Stimulated activated CD4-positive, alpha-beta T cell treated with anti-CD3 and anti-CD28 coated beads, Interleukin-12 subunit alpha, Interleukin-12 subunit beta, amount 100 ng/mL, for 4 hours (primary cell): Measurements from ENCODE around the gene LRP6.

Experiments used
- DNase-seq: peaks from one replicate; pipeline ENCODE4 v3.0.0-alpha.2; 2020

Gene LRP6

DNA sequence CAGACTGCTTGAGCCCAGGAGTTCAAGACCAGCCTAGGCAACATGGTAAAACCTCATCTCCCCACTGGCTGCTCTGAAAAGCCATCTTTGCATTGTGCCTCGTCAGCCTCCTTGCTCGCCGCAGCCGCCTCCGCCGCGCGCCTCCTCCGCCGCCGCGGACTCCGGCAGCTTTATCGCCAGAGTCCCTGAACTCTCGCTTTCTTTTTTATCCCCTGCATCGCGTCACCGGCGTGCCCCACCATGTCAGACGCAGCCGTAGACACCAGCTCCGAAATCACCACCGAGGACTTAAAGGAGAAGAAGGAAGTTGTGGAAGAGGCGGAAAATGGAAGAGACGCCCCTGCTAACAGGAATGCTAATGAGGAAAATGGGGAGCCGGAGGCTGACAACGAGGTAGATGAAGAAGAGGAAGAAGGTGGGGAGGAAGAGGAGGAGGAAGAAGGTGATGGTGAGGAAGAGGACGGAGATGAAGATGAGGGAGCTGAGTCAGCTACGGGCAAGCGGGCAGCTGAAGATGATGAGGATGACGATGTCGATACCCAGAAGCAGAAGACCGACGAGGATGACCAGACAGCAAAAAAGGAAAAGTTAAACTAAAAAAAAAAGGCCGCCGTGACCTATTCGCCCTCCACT, 155.8 kb downstream of the LRP6 start:
- DNase-seq: peak; percentile 6

DNA sequence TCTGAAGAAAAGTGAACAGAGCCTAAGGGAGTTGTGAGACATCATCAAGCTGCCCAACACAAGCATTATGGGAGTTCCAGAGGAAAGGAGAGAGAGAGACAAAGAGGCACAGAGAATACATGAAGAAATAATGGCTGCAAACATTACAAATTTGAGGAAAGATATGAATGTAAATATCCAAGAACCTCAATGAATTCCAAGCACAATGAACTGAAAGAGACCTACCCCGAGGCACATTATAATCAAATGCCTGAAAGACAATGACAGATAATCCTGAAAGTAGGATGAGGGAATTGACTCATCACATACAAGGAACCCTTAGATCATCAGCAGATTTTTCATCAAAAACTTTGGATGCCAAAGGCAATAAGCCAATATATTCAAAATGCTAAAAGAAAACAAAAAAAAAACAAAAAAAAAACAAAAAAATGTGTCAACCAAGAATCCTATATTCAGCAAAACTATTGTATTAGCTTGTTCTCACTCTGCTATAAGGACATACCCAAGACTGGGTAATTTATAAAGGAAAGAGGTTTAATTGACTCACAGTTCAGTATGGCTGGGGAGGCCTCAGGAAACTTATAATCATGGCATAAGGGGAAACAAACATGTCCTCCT, 158.3 kb downstream of the LRP6 start:
- DNase-seq: no peak

DNA sequence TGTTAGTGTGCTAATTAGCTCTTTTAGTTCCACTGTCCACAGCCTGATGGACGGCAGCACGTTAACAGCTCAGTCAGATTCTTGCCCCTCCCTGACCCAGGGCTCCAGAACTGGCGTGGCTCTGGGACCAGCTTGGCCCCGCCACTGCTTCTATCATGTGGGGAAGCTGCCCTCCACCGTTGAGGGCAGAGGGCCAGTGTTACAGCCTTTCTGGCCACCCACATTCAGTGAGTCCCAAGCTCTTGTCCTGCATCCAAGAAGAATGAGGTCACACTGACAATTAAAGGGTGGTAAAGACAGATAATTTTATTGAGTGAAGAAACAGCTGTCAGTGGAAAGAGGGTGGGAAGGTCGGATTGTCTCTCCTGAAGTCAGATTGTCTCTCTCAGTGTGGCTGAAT, 159.2 kb downstream of the LRP6 start:
- DNase-seq: no peak

DNA sequence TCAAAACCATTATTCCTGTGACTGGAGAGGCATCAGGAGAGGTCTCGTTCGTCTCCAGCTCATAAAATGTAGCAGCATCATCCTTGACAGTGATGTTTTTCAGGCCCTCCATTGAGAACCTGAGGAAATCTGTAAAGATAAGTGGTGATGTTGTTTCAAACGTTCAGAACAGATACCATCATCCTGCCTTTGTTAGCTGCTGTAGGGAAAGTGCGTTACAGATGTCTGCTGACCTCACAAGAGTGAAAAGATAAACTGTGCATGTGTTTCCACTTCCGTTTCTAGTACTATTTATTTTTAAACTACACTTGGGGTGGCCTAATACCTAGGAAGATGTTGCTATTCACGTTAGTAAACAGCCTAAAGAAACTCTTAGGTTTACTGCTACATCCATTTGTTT, 167.7 kb downstream of the LRP6 start:
- no peak for DNase-seq

DNA sequence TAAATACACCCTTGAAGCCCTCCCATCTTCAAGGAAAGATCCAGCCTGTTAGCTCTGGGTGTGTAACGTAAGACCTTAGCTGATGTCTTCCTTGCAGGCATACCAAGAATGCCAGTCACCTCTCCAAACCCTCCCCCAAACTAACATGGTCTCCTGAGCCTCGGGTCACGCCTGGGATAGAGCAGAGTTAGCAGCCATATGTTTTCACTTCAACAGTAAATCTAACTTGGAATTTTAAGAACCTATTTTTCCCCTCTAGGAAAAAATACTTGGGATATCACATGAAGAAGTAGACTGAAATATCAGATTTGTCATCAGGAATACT, 168.2 kb downstream of the LRP6 start:
- no peak for DNase-seq

DNA sequence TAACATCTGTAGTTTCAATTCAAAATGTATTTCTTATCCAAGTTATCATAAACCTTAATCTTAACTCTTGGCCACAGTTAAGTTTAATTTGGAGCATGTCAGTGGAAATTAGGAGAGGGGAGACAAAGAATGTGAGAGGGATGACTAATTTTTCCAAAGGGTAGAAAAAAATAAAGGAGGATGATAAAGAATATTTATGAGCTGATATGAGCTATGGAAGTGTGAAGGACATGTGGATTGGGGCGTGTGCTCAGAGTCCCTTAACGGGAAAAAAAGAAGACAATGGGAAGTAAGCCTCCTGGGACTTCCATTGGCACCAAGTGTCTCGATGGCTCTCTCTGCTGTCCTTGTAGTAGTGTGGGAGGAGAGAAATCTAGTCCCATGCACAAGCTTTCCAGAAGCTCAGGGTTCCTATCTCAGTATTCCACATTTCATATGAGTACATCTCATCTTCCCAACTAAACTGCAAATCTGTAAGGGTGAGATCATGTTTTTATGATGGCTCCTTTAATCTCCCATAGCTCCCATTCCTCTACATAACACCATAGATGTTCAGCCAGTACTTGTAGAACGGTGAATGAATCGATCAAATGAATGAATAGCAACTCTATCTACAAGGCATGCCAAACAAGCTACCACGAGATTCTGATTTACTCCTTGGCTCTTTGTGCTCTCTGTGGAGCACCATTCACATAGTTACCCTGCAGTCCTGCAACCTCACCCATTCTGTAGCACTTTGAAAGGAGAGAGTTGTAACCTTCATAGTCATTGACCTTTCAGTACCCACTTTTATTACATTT, 168.8 kb downstream of the LRP6 start:
- no peak for DNase-seq

DNA sequence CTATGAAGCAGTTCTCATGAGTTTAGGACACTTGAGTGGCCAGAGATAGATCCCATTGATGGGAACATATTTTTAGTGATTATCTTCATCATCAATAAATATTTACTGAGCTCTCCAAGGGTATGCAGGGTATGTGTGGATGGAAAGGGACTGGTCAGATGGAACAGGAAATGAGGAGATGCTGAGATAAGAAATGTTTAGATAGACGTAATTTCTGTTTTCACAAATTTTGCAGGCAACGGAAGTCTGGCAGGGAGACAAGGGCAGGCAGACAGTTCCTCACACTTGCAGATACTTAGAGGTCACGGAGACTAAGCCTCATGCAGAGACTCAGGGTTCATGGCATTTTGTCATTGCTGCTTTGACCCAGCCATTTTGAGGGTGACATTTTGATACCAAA, 171.8 kb downstream of the LRP6 start:
- no peak for DNase-seq

DNA sequence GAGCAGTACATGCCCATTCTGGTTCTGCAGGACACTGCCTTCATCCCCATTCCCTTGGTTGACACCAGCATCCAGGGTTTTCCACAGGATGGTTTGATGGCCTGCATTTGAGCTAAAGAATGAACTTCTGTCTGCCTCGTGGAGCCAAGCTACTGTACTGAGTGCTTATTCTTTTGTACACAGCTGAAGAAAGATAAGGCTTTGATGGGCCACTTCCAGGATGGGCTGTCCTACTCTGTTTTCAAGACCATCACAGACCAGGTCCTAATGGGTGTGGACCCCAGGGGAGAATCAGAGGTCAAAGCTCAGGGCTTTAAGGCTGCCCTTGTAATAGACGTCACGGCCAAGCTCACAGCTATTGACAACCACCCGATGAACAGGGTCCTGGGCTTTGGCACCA, 172.4 kb downstream of the LRP6 start:
- no peak for DNase-seq

DNA sequence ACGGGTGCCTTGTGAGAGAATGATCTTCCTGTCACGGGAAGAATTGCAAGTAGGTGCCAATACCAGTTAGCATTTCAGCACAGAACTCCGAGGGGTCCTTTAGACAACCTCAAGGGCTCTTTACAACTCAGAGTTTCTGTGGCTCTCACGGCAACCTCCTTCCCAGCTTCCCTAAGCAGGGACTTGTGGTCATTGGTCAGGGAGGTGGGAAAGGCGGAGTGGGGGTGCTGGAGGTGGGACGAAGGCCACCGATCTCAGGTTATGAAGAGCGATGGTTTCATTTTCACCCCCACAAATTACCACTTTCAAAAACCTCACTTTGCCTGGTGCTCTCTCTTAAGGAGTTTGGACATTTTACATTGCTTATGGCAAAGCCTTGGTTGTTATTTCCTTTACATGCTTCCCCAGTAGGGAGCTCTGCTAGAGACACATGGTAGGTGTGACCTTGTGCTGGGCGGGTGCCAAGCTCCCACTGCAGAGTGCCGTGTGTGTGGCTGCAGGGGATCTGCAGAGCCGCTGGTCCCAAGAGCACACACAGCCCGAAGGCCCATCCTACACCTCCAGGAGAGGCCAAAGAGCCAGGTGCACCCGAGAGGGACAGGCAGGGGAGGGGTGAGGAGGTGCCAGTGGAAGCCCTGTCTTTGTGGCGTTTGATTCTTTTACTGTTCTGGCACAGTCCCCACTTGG, 174.7 kb downstream of the LRP6 start:
- DNase-seq: no peak

DNA sequence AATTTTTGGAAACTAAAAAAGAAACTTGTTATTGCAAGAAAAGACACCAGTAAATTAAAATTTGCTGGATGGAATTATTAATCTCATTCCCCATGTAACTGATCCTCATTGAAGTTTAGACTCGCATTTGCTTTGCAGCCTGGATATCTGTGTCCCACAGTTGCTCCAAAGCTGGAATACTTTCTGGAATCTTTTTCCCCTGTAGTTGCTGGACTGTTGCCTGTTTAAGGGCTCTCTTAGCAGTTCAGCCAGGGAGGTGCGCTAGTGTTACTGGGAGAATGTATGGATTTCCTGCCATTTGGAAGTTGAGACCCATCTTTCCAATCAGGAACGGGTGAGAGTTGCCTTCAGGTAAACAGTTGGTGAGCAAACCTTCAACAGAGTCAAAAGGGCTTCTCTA, 175.8 kb downstream of the LRP6 start:
- no peak for DNase-seq

DNA sequence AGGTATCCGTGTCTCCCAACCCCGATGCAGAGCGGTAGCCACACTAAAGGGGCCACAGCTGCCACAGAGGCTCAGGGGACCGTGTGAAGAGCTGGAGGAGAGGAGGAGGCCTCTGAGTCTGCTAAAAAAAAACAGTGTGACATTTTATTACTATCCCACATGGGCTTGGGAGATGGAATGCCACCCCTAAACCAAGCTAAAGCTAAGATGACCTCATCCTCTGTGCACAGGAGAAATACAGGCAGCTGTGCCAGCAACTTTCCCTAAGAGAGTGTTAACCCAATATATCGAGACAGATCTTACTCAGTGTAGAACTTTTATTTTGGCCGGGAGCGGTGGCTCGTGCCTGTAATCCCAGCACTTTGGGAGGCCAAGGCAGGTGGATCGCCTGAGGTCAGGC, 178.1 kb downstream of the LRP6 start:
- DNase-seq: no peak

DNA sequence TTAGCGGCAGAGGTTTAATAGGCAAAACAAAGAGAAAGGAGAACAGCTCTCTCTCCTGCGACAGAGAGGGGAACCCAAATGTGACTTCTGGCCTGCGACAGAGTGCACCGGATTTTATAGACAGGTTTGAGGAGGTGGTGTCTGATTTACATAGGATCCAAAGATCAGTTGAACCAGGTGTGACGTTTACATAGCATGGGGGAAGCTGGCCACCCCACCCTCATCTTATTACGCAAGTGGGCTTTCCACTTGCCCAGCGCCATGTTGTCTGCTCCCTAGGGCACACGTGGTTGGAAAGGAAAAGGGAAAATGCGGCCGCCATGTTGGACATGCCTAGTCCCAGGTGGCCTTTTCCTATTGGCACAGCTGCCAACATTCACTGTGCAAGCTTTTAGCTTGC, 178.7 kb downstream of the LRP6 start:
- DNase-seq: no peak

DNA sequence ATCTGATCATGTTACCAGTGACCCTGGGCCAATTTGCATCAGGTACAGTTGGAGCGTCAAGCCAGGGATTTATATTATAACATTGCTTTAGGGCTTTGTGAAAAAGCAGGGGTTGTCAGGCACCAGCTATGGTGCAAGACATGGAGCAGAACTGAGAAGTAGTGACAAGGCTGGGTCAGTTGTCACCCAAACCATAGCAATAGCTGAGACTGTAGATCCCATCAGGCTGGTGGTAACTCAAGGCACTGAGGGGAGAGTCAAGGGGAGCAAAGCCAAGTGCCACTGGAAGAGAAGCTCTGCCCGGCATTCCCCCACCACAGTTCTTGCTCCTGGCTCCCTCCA, 179.2 kb downstream of the LRP6 start:
- DNase-seq: no peak

DNA sequence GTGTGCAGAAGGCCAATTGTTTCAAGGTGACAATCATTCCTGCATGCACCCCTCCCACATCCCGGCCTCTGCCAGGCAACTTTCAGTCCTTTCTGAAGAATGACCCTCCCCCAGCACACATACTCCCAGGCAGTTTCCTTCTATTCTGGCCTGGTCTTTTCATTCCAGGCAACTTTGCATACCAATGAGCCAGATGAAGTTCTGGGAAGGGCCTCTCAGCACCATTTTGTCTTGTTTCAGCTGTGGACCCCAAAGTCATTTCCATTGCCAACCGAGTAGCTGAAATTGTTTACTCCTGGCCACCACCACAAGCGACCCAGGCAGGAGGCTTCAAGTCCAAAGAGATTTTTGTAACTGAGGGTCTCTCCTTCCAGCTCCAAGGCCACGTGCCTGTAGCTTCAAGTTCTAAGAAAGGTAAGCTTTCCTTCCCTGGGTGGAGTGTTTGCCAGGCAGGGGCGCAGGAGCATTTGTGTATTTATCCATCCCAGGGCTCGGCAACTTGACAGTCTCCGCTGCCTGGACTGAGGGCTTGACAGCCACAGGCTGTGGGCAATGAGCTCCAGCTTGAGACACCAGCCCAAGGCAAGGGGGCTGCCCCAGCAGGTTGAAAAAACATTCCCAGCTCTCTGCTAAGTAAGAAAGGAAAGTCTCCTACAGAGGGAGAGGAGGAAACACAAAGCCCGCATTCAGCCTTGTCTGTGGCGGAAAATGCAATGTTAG, 179.7 kb downstream of the LRP6 start:
- DNase-seq: no peak

DNA sequence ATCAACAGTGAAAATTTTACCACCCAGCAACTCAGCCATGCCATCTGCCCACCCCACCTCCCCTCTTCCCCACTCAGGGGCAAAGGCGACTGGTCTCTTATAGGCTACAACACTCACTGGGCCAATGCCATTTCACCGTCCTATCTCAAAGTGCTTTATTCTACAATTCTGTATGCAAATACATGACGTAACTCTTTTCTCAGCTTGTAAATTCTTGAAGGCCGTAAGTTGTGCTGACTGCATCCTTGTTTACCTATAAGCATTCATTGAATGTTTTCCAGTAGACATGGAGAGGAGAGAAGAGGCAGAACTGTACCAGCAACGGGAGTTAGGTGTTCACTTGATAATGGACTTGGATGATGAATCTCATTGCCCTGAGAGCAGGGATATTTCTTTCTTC, 180.5 kb downstream of the LRP6 start:
- no peak for DNase-seq

DNA sequence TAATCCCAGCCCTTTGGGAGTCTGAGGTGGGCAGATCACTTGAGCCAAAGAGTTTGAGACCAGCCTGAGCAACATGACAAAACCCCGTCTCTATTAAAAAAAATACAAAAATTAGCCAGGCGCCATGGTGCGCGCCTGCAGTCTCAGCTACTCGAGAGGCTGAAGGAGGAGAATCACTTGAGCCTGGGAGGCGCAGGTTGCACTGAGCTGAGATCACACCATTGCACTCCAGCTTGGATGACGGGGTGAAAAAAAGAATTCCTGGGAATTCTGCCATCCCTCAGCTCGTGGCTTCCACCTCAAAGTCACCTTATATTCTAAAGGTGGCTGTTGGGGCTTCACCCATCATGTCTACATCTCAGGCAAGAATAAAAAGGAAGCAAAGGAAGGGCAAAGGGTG, 183.2 kb downstream of the LRP6 start:
- no peak for DNase-seq

DNA sequence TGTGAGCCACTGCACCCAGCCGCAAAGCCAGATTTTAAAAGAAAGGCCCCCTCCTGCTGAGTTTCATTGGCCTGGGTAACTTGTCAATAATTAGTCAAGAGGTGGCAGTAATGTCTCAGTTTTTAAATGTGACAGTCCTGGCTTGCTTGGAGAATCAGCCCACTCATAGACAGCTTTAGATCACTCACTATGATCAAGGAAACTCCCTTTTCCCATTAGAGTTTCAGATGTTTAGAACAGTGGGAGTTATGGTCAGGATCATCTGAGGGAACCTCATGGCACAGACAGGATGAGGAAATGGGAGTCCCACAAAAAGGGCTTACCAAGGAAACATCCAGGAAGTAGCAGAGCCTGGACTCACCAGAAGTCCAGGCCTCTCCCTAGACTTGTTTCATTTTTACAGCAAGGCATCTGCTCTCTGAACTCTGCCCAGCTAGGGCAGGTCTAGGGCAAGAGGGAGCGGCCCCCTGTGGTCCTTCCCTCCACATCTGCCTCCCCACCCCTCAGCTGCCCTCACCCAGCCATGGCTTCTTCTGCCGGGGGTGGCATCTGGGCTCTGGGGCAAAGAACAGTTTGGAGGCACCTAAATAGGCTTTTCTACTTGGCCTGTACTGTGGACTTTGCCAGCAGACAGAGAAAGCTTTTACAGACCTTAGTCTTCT, 184.9 kb downstream of the LRP6 start:
- DNase-seq: no peak

DNA sequence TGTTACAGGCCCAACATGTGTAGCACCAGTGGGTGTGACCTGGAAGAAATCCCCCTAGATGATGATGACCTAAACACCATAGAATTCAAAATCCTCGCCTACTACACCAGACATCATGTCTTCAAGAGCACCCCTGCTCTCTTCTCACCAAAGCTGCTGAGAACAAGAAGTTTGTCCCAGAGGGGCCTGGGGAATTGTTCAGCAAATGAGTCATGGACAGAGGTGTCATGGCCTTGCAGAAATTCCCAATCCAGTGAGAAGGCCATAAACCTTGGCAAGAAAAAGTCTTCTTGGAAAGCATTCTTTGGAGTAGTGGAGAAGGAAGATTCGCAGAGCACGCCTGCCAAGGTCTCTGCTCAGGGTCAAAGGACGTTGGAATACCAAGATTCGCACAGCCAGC, 187.6 kb downstream of the LRP6 start:
- DNase-seq: no peak

DNA sequence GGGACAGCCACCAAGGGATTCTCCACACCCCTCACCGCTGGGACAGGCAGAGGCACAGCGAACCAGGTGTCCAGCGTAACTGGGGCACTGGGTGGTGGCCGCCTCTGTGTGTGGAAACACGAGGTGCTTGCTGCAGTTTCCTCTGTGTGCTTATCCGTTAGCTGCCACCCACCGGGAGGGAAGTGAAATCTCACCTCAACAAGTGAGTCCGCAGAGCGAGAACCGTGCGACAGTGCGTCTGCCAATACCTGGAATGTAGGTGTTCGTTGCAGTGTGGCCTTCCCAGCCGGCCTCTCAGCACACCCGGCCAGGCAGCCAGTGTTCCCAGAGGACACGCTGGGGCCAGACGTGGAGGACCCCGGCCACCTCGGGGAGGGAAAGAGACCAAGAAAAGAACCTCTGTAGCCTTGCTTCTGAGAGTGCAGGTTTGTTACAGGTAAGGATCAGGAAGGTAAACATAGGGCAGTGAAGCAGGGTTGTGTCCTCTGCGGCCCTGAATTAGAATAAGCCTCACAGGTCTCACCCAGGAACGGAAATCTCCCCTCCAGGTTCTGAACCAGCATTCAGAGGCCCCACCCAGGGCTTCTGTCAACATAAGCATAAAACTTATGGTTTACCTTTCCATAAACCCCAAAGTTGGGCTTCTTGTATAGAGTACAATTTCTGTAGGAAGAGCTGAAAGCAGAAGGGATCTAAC, 194.6 kb downstream of the LRP6 start:
- peak; percentile 36 for DNase-seq

DNA sequence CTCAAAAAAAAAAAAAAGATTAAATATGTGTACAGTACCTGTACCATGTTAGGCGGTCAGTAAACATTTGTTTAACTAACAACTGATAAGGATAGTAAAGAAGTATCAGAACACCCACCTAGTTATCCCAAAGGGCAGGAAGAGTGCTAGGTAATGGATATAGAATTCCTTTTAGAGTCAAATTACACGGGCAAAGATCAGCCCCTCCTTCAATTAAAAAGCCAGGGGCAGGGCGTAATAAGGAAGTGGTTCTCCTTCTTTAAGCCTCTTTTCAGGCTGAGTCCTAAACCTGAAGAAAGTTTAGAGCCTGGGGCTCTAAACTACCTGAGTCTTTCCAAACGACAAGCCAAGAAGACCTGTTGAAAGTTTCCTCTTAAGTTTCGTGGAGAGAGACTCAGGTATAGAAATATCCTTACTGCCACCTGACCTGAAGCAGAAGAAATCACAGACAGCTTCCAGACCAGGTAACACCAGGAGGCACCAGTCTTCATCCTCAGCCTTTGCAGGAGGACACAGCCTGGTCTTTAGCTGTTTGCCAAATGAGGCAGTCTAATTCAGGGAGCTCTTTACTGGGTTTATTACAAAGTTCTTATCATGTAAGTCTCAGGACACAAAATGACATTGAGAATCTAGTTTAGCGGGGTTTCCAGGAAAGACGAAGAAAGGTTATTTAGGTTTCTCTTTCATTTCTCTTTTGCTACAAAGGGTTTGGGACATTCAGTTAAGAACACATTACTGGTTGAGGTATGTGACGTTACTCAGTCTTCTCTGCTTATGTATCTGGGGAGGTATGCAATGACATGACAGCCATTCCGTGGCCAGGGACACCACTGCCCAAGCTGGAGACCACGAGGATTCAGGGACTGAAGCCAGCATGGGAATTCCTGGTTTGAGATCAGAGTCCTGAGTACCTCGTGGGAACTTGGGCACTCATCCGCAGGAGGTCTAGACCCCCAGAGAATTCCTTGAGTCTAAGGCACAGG, 195.9 kb downstream of the LRP6 start, which contains the start of gene BCL2L14:
BCL2L14 (plus strand) TSS at position 266 of the 983 bp plus-strand sequence. CDS start 8,367 bp downstream, outside the sequence.
- no peak for DNase-seq
